HTERT RPE-1 (cell line): ENCODE measurements around the gene RPS6KB1.
"Not testable (repeated sequence)": the region's sequence is repeated elsewhere in the genome, so short reads cannot be mapped to it uniquely, and the experiment has no call there.

Experiments used
- in situ Hi-C: fragments of 300-500 bp; cut with MboI; formaldehyde crosslinking; loops from 4 replicates; pipeline ENCODE4 v1.14.3; 2020; ENCODE audit warnings: low sequenced_read_pairs

RPS6KB1 gene

GRCh38 chr17:59933317-59933716 lies 40.4 kb downstream of the RPS6KB1 start:
- in situ Hi-C loops = not testable (repeated sequence)

- in situ Hi-C loops = not testable (repeated sequence)
These were observed 47.8 kb downstream of the RPS6KB1 start for GRCh38 chr17:59940697-59941096.

DNA sequence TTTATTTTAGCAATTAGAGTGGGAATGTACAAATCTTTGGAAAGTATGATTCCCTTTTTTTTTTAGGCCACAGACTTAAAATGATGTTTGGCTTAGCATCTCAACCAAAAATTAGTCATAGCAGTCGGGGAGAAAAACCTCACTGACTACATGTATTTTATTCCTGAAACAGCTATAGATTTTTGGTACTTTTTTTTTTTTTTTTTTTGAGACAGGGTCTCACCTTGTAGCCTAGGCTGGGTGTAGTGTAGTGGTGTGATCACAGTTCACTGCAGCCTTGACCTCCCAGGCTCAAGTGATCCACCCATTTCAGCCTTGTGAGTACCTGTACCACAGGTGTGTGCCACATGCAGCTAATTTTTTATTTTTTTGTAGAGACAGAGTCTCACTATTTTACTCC lies 48.2 kb downstream of the RPS6KB1 start:
- in situ Hi-C loops = no loop called here

GRCh38 chr17:59946433-59946832 lies 53.5 kb downstream of the RPS6KB1 start:
- in situ Hi-C loops = not testable (repeated sequence)

DNA sequence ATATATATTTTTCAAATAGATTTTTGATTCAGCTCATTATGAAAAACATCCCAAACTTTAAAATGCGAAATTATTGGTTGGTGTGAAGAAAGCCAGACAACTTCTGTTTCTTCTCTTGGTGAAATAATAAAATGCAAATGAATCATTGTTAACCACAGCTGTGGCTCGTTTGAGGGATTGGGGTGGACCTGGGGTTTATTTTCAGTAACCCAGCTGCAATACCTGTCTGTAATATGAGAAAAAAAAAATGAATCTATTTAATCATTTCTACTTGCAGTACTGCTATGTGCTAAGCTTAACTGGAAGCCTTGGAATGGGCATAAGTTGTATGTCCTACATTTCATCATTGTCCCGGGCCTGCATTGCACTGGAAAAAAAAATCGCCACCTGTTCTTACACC lies 54.4 kb downstream of the RPS6KB1 start:
- in situ Hi-C loops = not testable (repeated sequence)

GRCh38 chr17:59950049-59950448 lies 57.1 kb downstream of the RPS6KB1 start:
- in situ Hi-C loops = no loop called here

GRCh38 chr17:59954856-59955255 lies 61.9 kb downstream of the RPS6KB1 start:
- in situ Hi-C loops = no loop called here

GRCh38 chr17:59959574-59959973 lies 66.7 kb downstream of the RPS6KB1 start:
- in situ Hi-C loops = not testable (repeated sequence)

DNA sequence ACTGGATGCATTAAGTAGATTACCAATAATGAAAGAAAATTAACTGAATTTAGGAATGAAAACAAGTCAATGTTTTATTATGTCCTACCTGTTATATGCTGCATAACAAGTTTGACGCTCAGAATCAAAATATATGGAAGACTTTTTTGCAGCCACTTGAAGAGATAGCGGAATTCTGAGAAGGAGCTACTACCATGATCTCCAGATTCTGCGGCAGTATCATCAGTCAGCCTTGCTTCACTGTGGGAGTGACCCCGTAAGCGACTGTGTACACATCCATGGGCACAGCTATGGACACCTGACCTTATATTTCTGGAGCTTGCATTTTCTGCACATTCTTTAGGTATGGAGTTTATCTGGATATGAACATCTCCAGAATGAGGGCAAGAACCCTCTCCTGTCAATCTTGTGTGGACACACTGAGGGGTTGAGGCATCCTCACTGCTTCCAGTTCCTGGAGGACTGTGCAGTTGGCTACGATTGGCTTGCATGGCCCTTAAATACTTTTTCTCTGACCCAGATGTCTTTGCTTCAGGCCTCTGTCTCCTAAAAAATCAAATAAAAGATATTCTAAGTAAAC lies 69.9 kb downstream of the RPS6KB1 start:
- in situ Hi-C loops = no loop called here

DNA sequence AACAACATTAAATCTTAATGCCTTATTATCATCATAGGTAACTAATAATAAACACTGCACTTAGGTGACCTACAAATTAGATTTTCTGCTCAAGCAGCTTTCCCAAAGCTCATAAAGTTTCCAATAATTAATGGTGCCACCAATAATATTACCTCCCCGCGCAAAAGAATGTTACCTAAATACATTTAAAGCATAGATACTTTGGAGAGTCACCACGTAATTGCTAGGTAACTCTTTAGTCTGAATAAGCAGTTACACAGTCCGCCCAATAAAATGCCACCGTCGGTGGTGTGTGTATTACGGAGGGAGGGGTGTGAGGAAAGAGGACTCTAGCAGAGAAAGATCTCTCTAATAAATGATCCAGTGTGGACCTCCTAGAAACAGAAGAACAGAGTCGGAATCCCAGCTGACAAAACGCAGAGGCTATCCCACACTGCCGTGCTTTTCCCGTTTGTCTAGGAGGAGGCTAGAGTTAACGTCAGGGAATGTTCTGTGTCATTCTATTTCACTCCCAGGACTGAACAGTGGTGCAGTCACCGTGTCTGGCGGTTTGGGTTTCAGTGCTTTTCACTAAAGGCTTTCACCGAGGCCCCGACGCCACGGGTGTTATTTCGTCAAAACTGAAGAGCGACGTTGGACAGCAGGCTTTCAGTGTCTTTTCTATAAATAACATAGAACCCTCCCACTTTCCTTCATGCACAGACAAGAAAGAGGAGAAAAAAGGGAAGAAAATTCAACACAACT lies 71.0 kb downstream of the RPS6KB1 start:
- in situ Hi-C loops = no loop called here

- in situ Hi-C loops = no loop called here
These were observed 71.8 kb downstream of the RPS6KB1 start, which contains the start of gene RNFT1 for GRCh38 chr17:59964482-59965328. Gene RNFT1 (minus strand): TSS chr17:59964740. CDS start chr17:59964663, 77 bp downstream.

- in situ Hi-C loops = not testable (repeated sequence)
These were observed 78.8 kb downstream of the RPS6KB1 start for GRCh38 chr17:59971771-59972170.

- in situ Hi-C loops = no loop called here
These were observed 79.9 kb downstream of the RPS6KB1 start for GRCh38 chr17:59972778-59973177.

- in situ Hi-C loops = not testable (repeated sequence)
These were observed 80.6 kb downstream of the RPS6KB1 start for GRCh38 chr17:59973483-59973882.

DNA sequence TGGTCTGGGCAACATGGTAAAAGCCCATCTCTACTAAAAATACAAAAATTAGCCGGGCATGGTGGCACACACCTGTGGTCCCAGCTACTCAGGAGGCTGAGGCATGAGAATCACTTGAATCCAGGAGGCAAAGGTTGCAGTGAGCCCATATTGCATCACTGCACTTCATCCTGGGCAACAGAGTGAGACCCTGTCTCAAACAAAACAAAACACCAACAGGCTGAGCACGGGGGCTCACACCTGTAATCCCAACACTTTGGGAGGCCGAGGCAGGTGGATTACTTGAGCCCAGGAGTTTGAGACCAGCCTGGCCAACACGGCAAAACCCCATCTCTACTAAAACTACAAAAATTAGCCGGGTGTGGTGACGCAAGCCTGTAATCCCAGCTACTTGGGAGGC lies 82.2 kb downstream of the RPS6KB1 start:
- in situ Hi-C loops = not testable (repeated sequence)

DNA sequence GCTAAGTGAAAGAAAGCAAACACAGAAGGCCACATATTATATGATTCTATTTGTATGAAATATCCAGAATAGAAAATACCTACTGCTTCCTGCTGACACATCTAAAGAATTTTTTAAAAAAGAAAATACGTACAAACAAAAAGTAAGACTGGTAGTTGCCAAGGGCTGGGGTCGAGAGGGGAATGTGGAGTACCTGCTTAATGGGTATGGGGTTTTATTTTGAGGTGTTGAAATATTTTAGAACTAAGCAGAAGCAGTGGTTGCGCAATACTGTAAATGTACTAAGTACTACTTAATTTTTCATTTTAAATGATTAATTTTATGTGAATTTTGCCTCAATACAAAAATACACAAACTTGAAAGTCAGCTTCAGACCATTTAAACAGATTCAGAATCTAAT lies 103.7 kb downstream of the RPS6KB1 start:
- in situ Hi-C loops = not testable (repeated sequence)
